SK-N-SH treated with all-trans-retinoic acid at 6 μM for 48 hours (cell line): ENCODE measurements around the gene THSD4.
A peak's percentile ranks its signal among the peaks of the same experiment; 100 is the strongest.

Experiments used
- CREB5 ChIP-seq: fragments of 250-450 bp; sonication (Bioruptor Pico); IDR thresholded peaks from 2 replicates; pipeline ENCODE4 v1.5.1; 2020; ENCODE audit warnings: low read depth, mild to moderate bottlenecking, moderate library complexity
- CSDC2 ChIP-seq: fragments of 250-450 bp; sonication (Bioruptor Pico); IDR thresholded peaks from 2 replicates; pipeline ENCODE4 v1.5.0; 2020; ENCODE audit warnings: mild to moderate bottlenecking, moderate library complexity
- ESRRG ChIP-seq: fragments of 250-450 bp; sonication (Bioruptor Pico); IDR thresholded peaks from 2 replicates; pipeline ENCODE4 v1.6.1; 2021; ENCODE audit warnings: mild to moderate bottlenecking
- OSR1 ChIP-seq: fragments of 250-450 bp; sonication (Bioruptor Pico); IDR thresholded peaks from 2 replicates; pipeline ENCODE4 v1.8.0; 2022; ENCODE audit warnings: moderate library complexity, mild to moderate bottlenecking, inconsistent platforms
- RARB ChIP-seq: fragments of 250-450 bp; sonication (Bioruptor Pico); IDR thresholded peaks from 2 replicates; pipeline ENCODE4 v1.8.0; 2021; ENCODE audit warnings: mild to moderate bottlenecking, moderate library complexity
- SNAI2 ChIP-seq: fragments of 250-450 bp; sonication (Bioruptor Pico); IDR thresholded peaks from 2 replicates; pipeline ENCODE4 v1.5.0; 2020; ENCODE audit warnings: mild to moderate bottlenecking, moderate library complexity
- TCF4 ChIP-seq: fragments of 250-450 bp; sonication (Bioruptor Pico); IDR thresholded peaks from 2 replicates; pipeline ENCODE4 v1.8.0; 2021; ENCODE audit warnings: mild to moderate bottlenecking, moderate library complexity, borderline replicate concordance
- TOX ChIP-seq: fragments of 250-450 bp; sonication (Bioruptor Pico); IDR thresholded peaks from 2 replicates; pipeline ENCODE4 v1.8.0; 2021; ENCODE audit warnings: mild to moderate bottlenecking, moderate library complexity, borderline replicate concordance
- TSHZ2 ChIP-seq: fragments of 250-450 bp; sonication (Bioruptor Pico); IDR thresholded peaks from 2 replicates; pipeline ENCODE4 v1.5.0; 2020; ENCODE audit warnings: mild to moderate bottlenecking, moderate library complexity
- ZFP3 ChIP-seq: fragments of 250-450 bp; sonication (Bioruptor Pico); IDR thresholded peaks from 2 replicates; pipeline ENCODE4 v1.5.0; 2020; ENCODE audit warnings: mild to moderate bottlenecking, moderate library complexity
- ZFP30 ChIP-seq: fragments of 450-650 bp; formaldehyde crosslinking; IDR thresholded peaks from 2 replicates; pipeline ENCODE4 v1.5.0; 2022; ENCODE audit warnings: mild to moderate bottlenecking, moderate library complexity
- ZNF565 ChIP-seq: fragments of 450-650 bp; formaldehyde crosslinking; conservative IDR thresholded peaks from 2 replicates; pipeline ENCODE4 v1.5.0; 2020; ENCODE audit warnings: low read depth, mild to moderate bottlenecking, moderate library complexity
- TF ChIP-seq, protein P1 (sequence below): fragments of 250-450 bp; sonication (Bioruptor Pico); IDR thresholded peaks from 2 replicates; pipeline ENCODE4 v1.8.0; 2020; ENCODE audit warnings: mild to moderate bottlenecking, moderate library complexity, borderline replicate concordance
- TF ChIP-seq, protein P2 (sequence below): fragments of 250-450 bp; sonication (Bioruptor Pico); IDR thresholded peaks from 2 replicates; pipeline ENCODE4 v1.5.1; 2021; ENCODE audit warnings: mild to moderate bottlenecking, moderate library complexity

- TF ChIP-seq, protein P1, sequence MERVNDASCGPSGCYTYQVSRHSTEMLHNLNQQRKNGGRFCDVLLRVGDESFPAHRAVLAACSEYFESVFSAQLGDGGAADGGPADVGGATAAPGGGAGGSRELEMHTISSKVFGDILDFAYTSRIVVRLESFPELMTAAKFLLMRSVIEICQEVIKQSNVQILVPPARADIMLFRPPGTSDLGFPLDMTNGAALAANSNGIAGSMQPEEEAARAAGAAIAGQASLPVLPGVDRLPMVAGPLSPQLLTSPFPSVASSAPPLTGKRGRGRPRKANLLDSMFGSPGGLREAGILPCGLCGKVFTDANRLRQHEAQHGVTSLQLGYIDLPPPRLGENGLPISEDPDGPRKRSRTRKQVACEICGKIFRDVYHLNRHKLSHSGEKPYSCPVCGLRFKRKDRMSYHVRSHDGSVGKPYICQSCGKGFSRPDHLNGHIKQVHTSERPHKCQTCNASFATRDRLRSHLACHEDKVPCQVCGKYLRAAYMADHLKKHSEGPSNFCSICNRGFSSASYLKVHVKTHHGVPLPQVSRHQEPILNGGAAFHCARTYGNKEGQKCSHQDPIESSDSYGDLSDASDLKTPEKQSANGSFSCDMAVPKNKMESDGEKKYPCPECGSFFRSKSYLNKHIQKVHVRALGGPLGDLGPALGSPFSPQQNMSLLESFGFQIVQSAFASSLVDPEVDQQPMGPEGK (CRISPR knock-in tag) = no peak; the same call in 1 of the 2 replicates
- peak; percentile 69 for TF ChIP-seq CREB5
- TF ChIP-seq CSDC2 (CRISPR knock-in tag) = peak; percentile 57; the same call in 1 of the 2 replicates
- 0 out of 2 replicates have a peak, but pooled peaks have one; percentile 43 for TF ChIP-seq ZFP3 (CRISPR knock-in tag)
- peak; percentile 44; the same call in 1 of the 2 replicates for TF ChIP-seq TCF4
- TF ChIP-seq, protein P2, sequence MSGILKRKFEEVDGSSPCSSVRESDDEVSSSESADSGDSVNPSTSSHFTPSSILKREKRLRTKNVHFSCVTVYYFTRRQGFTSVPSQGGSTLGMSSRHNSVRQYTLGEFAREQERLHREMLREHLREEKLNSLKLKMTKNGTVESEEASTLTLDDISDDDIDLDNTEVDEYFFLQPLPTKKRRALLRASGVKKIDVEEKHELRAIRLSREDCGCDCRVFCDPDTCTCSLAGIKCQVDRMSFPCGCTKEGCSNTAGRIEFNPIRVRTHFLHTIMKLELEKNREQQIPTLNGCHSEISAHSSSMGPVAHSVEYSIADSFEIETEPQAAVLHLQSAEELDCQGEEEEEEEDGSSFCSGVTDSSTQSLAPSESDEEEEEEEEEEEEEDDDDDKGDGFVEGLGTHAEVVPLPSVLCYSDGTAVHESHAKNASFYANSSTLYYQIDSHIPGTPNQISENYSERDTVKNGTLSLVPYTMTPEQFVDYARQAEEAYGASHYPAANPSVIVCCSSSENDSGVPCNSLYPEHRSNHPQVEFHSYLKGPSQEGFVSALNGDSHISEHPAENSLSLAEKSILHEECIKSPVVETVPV (CRISPR knock-in tag) = 0 out of 2 replicates have a peak, but pooled peaks have one; percentile 14
- peak; percentile 27; the same call in 1 of the 2 replicates for TF ChIP-seq ESRRG
- no peak for TF ChIP-seq SNAI2
- TF ChIP-seq ZNF565 = no peak
- TF ChIP-seq TOX (CRISPR knock-in tag) = no peak
- no peak for TF ChIP-seq TSHZ2 (CRISPR knock-in tag)
- TF ChIP-seq ZFP30 (CRISPR knock-in tag) = no peak
- TF ChIP-seq RARB (CRISPR knock-in tag) = no peak
- TF ChIP-seq OSR1 (CRISPR knock-in tag) = no peak
These were observed 568.4 kb downstream of the THSD4 start for GRCh38 chr15:71683411-71684274.
